SU-DHL-6 (cell line): ENCODE data around the gene PSMF1.

Experiments
- CTCF ChIP-seq: fragments of 200-600 bp; sonication (generic); IDR thresholded peaks from one replicate; pipeline ENCODE4 v1.5.1; 2017; ENCODE audit warnings: antibody characterized with exemption, mild to moderate bottlenecking, low read length, moderate library complexity; ENCODE audit not compliant: insufficient read depth, poor library complexity, severe bottlenecking
- EZH2phosphoT487 ChIP-seq: fragments of 200-600 bp; sonication (generic), shearing (Covaris generic); conservative IDR thresholded peaks from 2 replicates; pipeline ENCODE4 v1.6.1; 2018; ENCODE audit warnings: mild to moderate bottlenecking, antibody characterized with exemption, low read length, moderate library complexity, mixed read lengths

GRCh38 chr20:1199212-1199873 lies 80.9 kb downstream of the PSMF1 start:
- no peak for TF ChIP-seq CTCF
- no peak for TF ChIP-seq EZH2phosphoT487
